ENCODE data around the gene ENKUR. TPM values are rescaled to one million over a fixed set of nuclear protein-coding genes. Genes with fewer than 3 reads are reported as not detected.
A peak's percentile ranks its signal among the peaks of the same experiment; 100 is the strongest.

ENKUR gene
- total and polyA plus RNA-seq, 10 of the 15 experiments (the other 5 are each of a cell fraction or from before 2014, with no cell fraction given): 0.01 to 0.19 (median 0.11) TPM; not detected in 6

GRCh38 chr10:25016376-25017153 lies 607 bp upstream of the ENKUR start, which contains the start of gene THNSL1 (continued):
- no peak for TF ChIP-seq ZBTB40 (IDR thresholded peaks at IDR 0.05; ENCODE audit: borderline replicate concordance)
- peak; percentile 56 for TF ChIP-seq TAF1 (IDR thresholded peaks at IDR 0.05; ENCODE audit: borderline replicate concordance, low read depth, low read length)
- TF ChIP-seq BMI1 (IDR thresholded peaks at IDR 0.05; ENCODE audit: borderline replicate concordance): no peak
- TF ChIP-seq CHD2 (IDR thresholded peaks at IDR 0.05; ENCODE audit: borderline replicate concordance, low read depth, low read length): 0 out of 2 replicates have a peak, but pooled peaks have one; percentile 5
- TF ChIP-seq MEF2A (IDR thresholded peaks at IDR 0.05; ENCODE audit: insufficient read depth, low read depth, low read length): no peak
- peak; percentile 47; the same call in 1 of the 2 replicates for TF ChIP-seq BACH1 (IDR thresholded peaks at IDR 0.05; ENCODE audit: borderline replicate concordance)
- peak; percentile 51; the same call in 1 of the 2 replicates for TF ChIP-seq DPF2 (IDR thresholded peaks at IDR 0.05)
- peak; percentile 61 for TF ChIP-seq IKZF1 (conservative IDR thresholded peaks at IDR 0.05)
- peak; percentile 85 for TF ChIP-seq PML (IDR thresholded peaks at IDR 0.05; ENCODE audit: low read length)
- TF ChIP-seq MYB (IDR thresholded peaks at IDR 0.05; ENCODE audit: borderline replicate concordance, low read depth, low read length): no peak
- peak; percentile 19 for TF ChIP-seq KLF5 (IDR thresholded peaks at IDR 0.05; ENCODE audit: partially characterized antibody)
- peak; percentile 94 for TF ChIP-seq POLR2A (IDR thresholded peaks at IDR 0.05; ENCODE audit: low read depth, low read length)
- TF ChIP-seq RUNX3 (IDR thresholded peaks at IDR 0.05; ENCODE audit: low read length): peak; percentile 20; the same call in 1 of the 2 replicates
- TF ChIP-seq SMAD5 (IDR thresholded peaks at IDR 0.05; ENCODE audit: low read depth): peak; percentile 89
- peak; percentile 55 for TF ChIP-seq MYC (IDR thresholded peaks at IDR 0.05; ENCODE audit: insufficient read depth, insufficient read length, insufficient replicate concordance, low read length, severe bottlenecking)
- no peak for TF ChIP-seq ESRRA (IDR thresholded peaks at IDR 0.05; ENCODE audit: low read length)
- no peak for TF ChIP-seq HSF1 (IDR thresholded peaks at IDR 0.05; ENCODE audit: low read depth, low read length)
- peak; percentile 74 for TF ChIP-seq ZBTB33 (IDR thresholded peaks at IDR 0.05)
- TF ChIP-seq STAT1 (conservative IDR thresholded peaks at IDR 0.05): peak; percentile 18; the same call in 1 of the 2 replicates
- peak; percentile 63 to 94 for TF ChIP-seq BHLHE40 (IDR thresholded peaks at IDR 0.05; ENCODE audit: borderline replicate concordance in 1 of 2, low read depth in 2 of 2, low read length in 1 of 2)
- peak; percentile 83 for TF ChIP-seq MXI1 (IDR thresholded peaks at IDR 0.05; ENCODE audit: low read depth, low read length)
